HepG2 (cell line): Measurements from ENCODE around the gene TRPV6. TPM values are rescaled to one million over a fixed set of nuclear protein-coding genes. Genes with fewer than 3 reads are reported as not detected.

Experiments
- ATAC-seq: fragments of 200-7000 bp; cut with Tn5 transposase; 3 replicates; pipeline ENCODE4 v1.9.1; 2020; ENCODE audit warnings: mild to moderate bottlenecking, moderate library complexity
- BruUV-seq: library from RNA; stranded (reverse); fragments of 400-500 nt; replicated peaks from 2 replicates; lab custom pipeline; 2021; lab: Mats Ljungman, UMichigan
- CTCF ChIA-PET: fragments of 300-600 bp; formaldehyde crosslinking; extraction: SDS; loops from one replicate; lab custom pipeline; 2021; ENCODE audit warnings: low total read pairs, inconsistent platforms, low intra/inter-chr PET ratio; lab: Yijun Ruan, JAX
- POLR2A ChIA-PET: fragments of 350-600 bp; sonication (Branson Sonifier 250); formaldehyde crosslinking; loops from one replicate; lab custom pipeline; 2020; ENCODE audit warnings: antibody characterized with exemption, inconsistent platforms; lab: Yijun Ruan, JAX
- DNase-seq: peaks from one replicate; pipeline ENCODE4 v3.0.0-alpha.2; 2015; ENCODE audit warnings: low spot score
- FAIRE-seq: peaks from 3 replicates; lab custom pipeline; 2011; peaks lifted over from hg19 to GRCh38; lab: Jason Lieb, UNC
- H2AFZ ChIP-seq: one replicate; pipeline ENCODE4 v1.6.1; 2011; ENCODE audit warnings: low read length, inconsistent platforms
- H3K27ac ChIP-seq: fragments of 300-600 bp; 3 replicates; pipeline ENCODE4 v1.8.0; 2011; ENCODE audit warnings: mixed run types, mild to moderate bottlenecking, mixed read lengths, low read length, inconsistent platforms; ENCODE audit not compliant: insufficient read depth; ENCODE audit errors: extremely low read length
- H3K27me3 ChIP-seq, 2 experiments: fragments of 200-600 bp in 1 of 2; 2 replicates in 1 of 2; 3 replicates in 1 of 2; pipeline versions ENCODE4 v1.6.0 to v1.8.0; 2011; ENCODE audit warnings: low read length in 2 of 2, mild to moderate bottlenecking in 2 of 2, moderate library complexity in 2 of 2, inconsistent platforms in 1 of 2; ENCODE audit not compliant: insufficient read depth in 2 of 2, control insufficient read depth in 1 of 2
- H3K36me3 ChIP-seq, 2 experiments: fragments of 200-600 bp in 1 of 2; replicated peaks in 1 of 2; 2 replicates in 1 of 2; 3 replicates in 1 of 2; pipeline versions ENCODE4 v1.5.1 to v1.8.0; 2011; ENCODE audit warnings: low read length in 2 of 2, inconsistent platforms in 1 of 2; ENCODE audit not compliant: insufficient read depth in 2 of 2, control insufficient read depth in 1 of 2
- H3K4me1 ChIP-seq: 2 replicates; pipeline ENCODE4 v1.5.1; 2012; ENCODE audit warnings: low read length, inconsistent platforms; ENCODE audit not compliant: insufficient read depth
- H3K4me2 ChIP-seq: 2 replicates; pipeline ENCODE4 v1.6.0; 2011; ENCODE audit warnings: low read depth, low read length, inconsistent platforms
- H3K4me3 ChIP-seq, 3 experiments: fragments of 200-600 bp in 1 of 3; sonication (generic), shearing (Covaris generic) in 1 of 3; replicated peaks in 1 of 3; 2 replicates each; pipeline ENCODE4 v1.5.1; 2011 to 2016; ENCODE audit warnings: low read length in 3 of 3, inconsistent platforms in 2 of 3, low read depth in 2 of 3, mild to moderate bottlenecking in 2 of 3, control low read depth in 1 of 3, mixed read lengths in 1 of 3; ENCODE audit not compliant: insufficient read depth in 1 of 3
- H3K79me2 ChIP-seq: one replicate; pipeline ENCODE4 v1.6.1; 2011; ENCODE audit warnings: low read length, inconsistent platforms; ENCODE audit not compliant: insufficient read depth
- H3K9ac ChIP-seq: 2 replicates; pipeline ENCODE4 v1.6.0; 2011; ENCODE audit warnings: mild to moderate bottlenecking, low read depth, low read length, inconsistent platforms; ENCODE audit not compliant: insufficient read depth
- H3K9me3 ChIP-seq: 2 replicates; pipeline ENCODE4 v1.5.1; 2012; ENCODE audit warnings: mild to moderate bottlenecking, low read length
- H4K20me1 ChIP-seq: 2 replicates; pipeline ENCODE4 v1.6.0; 2011; ENCODE audit warnings: inconsistent platforms, mild to moderate bottlenecking, low read length, moderate library complexity; ENCODE audit not compliant: insufficient read depth
- HNRNPK ChIP-seq: fragments of 200-400 bp; formaldehyde crosslinking; IDR thresholded peaks from 2 replicates; pipeline ENCODE4 v1.6.1; 2018; ENCODE audit warnings: low read length, low read depth, moderate library complexity, mild to moderate bottlenecking; ENCODE audit not compliant: poor library complexity, severe bottlenecking
- KDM5B ChIP-seq: sonication (generic); formaldehyde crosslinking; IDR thresholded peaks from 2 replicates; pipeline ENCODE4 v1.4.0; 2020; ENCODE audit warnings: missing genetic modification reagents, mild to moderate bottlenecking, borderline replicate concordance
- KDM6A ChIP-seq: IDR thresholded peaks from 2 replicates; pipeline ENCODE4 v1.6.1; 2016; ENCODE audit warnings: low read depth
- MEIS1 ChIP-seq: sonication (generic); formaldehyde crosslinking; IDR thresholded peaks from 2 replicates; pipeline ENCODE4 v1.9.0; 2021; ENCODE audit warnings: mild to moderate bottlenecking, missing genetic modification reagents, moderate library complexity, borderline replicate concordance
- MIER3 ChIP-seq: IDR thresholded peaks from 2 replicates; pipeline ENCODE4 v1.6.1; 2016; ENCODE audit warnings: missing compliant biosample characterization, borderline replicate concordance
- STAG1 ChIP-seq: sonication (generic); formaldehyde crosslinking; IDR thresholded peaks from 2 replicates; pipeline ENCODE4 v1.4.0; 2020; ENCODE audit warnings: missing genetic modification reagents
- ZNF562 ChIP-seq: sonication (generic); formaldehyde crosslinking; IDR thresholded peaks from 2 replicates; pipeline ENCODE4 v1.8.0; 2022; ENCODE audit warnings: missing genetic modification reagents, borderline replicate concordance
- WGBS: methylation state at CpG from one replicate; pipeline ENCODE4 v1.1.6; 2017; ENCODE audit warnings: low lambda C conversion rate; 5-methylcytosine and 5-hydroxymethylcytosine counted together
- in situ Hi-C: cut with HindIII; loops from 2 replicates; pipeline ENCODE4 v1.10.0; 2017; ENCODE audit warnings: low pct_unique_long_range_greater_than_20kb; ENCODE audit not compliant: extremely low pct_ligation_motif_present
- intact Hi-C: fragments of 100-400 bp; cut with micrococcal nuclease; formaldehyde crosslinking; loops from one replicate; pipeline ENCODE4 v1.10.0; 2022; ENCODE audit not compliant: unreplicated experiment
- polyA plus RNA-seq, 8 experiments: library from polyadenylated mRNA; depleted of rRNA in 3 of 8; stranded (reverse) in 7 of 8; unstranded in 1 of 8; fragments of >200 nt; fragmentation: Illumina TruSeq in 4 of 8; extraction: Trizol in 4 of 8; gene quantifications; 2 replicates each; pipeline versions ENCODE4 v1.2.1 to v1.2.3, GENCODE V29; 2011 to 2016; ENCODE audit warnings: low read depth in 4 of 8, missing spikeins in 1 of 8, mixed read lengths in 1 of 8; ENCODE audit not compliant: insufficient read depth in 1 of 8
- total RNA-seq, 5 experiments: library from RNA; depleted of rRNA; stranded (reverse); fragments of >200 nt; fragmentation: Illumina TruSeq; extraction: Trizol; gene quantifications; 2 replicates each; pipeline ENCODE4 v1.2.3, GENCODE V29; 2016; ENCODE audit warnings: low read depth in 1 of 5
- TF ChIP-seq, protein P1 (sequence below): IDR thresholded peaks from 2 replicates; pipeline ENCODE4 v1.6.1; 2012; ENCODE audit warnings: low read depth, low read length, improper control_type of control experiment
- TF ChIP-seq, protein P2 (sequence below): sonication (generic); formaldehyde crosslinking; IDR thresholded peaks from 2 replicates; pipeline ENCODE4 v1.5.0; 2020; ENCODE audit warnings: mild to moderate bottlenecking, missing genetic modification reagents, moderate library complexity
- TF ChIP-seq, protein P3 (sequence below): sonication (generic); formaldehyde crosslinking; IDR thresholded peaks from 2 replicates; pipeline ENCODE4 v1.4.0; 2020; ENCODE audit warnings: missing genetic modification reagents

Gene TRPV6
- total and polyA plus RNA-seq, 2 of the 13 experiments (the other 11 are each of a cell fraction or from before 2014, with no cell fraction given), result not detected

DNA sequence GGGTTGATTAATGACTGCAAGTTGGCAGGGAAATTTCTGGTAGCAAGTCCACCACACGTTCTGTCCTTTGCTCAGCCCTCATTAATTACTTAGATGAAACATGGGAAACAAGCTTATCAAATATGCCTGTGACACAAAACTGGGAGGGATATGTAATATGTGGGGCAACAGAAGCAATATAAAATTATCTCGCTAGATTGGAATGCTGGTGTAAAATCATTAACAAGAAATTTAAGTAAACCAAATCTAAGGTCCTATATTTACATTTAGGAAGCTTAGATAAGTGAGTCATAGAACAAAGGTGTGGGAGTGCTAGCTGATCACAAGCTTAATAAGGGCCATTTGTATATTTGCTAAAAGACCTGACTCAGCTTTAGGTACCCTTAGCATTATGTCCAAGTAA, 24.5 kb upstream of the TRPV6 start:
- H3K36me3 ChIP-seq, result no peaks in the 10 kb centered on the region
- 0 out of 5 replicates have a peak, but pooled peaks cover 0 to 1% of the 10 kb centered on the region in 2 experiments for H3K27me3 ChIP-seq
- no peaks in the 10 kb centered on the region for H3K4me1 ChIP-seq
- CTCF ChIA-PET, result interaction anchor here (1.1 kb wide), 1 partner anchor 305 kb away, joined by 3 read pairs; no protein-coding TSS in a partner anchor
- 13% methylated on average over 2 of the region's 2 CpGs for WGBS
- FAIRE-seq, result no peak
- intact Hi-C loops (no loop called here), in situ Hi-C loops (no loop called here)
- no peak overlapping the region for H3K4me3 ChIP-seq
- H3K9me3 ChIP-seq, result no peaks in the 10 kb centered on the region; the same call in none of the 2 replicates
- no peak overlapping the region for H3K4me2 ChIP-seq
- ATAC-seq, result no peak
- no peak overlapping the region for H3K27ac ChIP-seq
- no TSS peak for BruUV-seq
- H3K9ac ChIP-seq, result no peak overlapping the region
- TF ChIP-seq HNRNPK, result no peak
- TF ChIP-seq KDM6A (CRISPR knock-in tag), result no peak
- TF ChIP-seq, protein P1, sequence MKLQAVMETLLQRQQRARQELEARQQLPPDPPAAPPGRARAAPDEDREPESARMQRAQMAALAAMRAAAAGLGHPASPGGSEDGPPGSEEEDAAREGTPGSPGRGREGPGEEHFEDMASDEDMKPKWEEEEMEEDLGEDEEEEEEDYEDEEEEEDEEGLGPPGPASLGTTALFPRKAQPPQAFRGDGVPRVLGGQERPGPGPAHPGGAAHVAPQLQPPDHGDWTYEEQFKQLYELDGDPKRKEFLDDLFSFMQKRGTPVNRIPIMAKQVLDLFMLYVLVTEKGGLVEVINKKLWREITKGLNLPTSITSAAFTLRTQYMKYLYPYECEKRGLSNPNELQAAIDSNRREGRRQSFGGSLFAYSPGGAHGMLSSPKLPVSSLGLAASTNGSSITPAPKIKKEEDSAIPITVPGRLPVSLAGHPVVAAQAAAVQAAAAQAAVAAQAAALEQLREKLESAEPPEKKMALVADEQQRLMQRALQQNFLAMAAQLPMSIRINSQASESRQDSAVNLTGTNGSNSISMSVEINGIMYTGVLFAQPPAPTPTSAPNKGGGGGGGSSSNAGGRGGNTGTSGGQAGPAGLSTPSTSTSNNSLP, result no peak
- no peaks in the 10 kb centered on the region for H4K20me1 ChIP-seq
- H3K79me2 ChIP-seq, result no peaks in the 10 kb centered on the region
- POLR2A ChIA-PET, result no interaction called here
- no peak overlapping the region for H2AFZ ChIP-seq
- DNase-seq, result no peak

DNA sequence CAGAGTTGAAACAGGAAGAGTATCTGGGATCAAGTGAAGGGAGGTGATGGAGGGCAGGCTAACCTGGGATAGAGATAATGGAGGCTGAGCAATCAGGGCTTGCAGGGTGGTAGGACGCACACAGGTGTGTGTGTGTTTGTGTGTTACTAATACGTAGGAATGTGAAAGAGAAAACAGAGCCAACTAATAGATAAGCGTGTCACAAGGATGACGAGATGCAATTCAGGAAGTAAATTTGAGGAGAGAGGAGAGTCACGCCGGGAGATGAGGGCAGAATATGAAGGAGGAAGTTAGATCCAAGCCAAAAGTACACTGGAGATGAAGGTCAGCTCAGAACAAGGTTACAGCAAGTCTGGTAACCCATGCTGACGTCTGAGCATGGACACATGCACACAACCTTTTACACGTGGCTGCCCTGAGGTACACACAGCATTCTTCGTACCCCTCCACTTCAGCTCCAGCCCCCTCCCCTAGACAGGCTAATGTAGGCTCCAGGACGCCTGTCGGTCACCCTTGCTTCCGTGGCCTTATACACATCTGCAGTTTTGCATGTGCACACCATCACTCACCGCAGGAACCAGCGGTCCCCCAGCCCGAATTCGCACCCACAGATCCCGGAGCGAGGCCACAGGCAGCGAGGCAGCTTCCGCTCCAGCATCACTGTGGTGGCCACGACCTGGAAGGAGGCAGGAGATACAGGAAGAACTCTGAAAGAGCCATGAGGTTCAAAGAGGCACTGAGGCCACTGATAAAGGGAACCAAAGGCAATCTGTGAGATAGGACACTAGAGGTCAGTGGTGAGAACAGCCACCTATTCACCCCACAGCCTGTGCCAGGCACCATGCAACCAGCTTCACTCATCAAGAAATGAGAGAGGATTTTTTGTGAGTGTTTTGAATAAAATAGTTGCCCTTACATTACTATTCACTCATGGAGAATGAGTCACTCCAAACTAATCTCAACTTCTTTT, 23.7 kb upstream of the TRPV6 start:
- Histone ChIP-seq H3K27ac (no peak overlapping the region), H3K4me3 (no peak overlapping the region), H3K4me1 (no peaks in the 10 kb centered on the region), H3K27me3 (0 out of 5 replicates have a peak, but pooled peaks cover 0 to 1% of the 10 kb centered on the region in 2 experiments), H3K9me3 (peaks cover 6% of the 10 kb centered on the region), H3K4me2 (no peak overlapping the region), H4K20me1 (no peaks in the 10 kb centered on the region), H3K36me3 (no peaks in the 10 kb centered on the region), H3K9ac (no peak overlapping the region), H2AFZ (no peak overlapping the region), H3K79me2 (no peaks in the 10 kb centered on the region)
- CTCF ChIA-PET, result interaction anchor here (1.1 kb wide), 1 partner anchor 306 kb away, joined by 3 read pairs; no protein-coding TSS in a partner anchor
- POLR2A ChIA-PET, result no interaction called here
- DNase-seq (no peak), FAIRE-seq (peak; percentile 69), ATAC-seq (peak; percentile 87)
- BruUV-seq, result no TSS peak
- intact Hi-C loops, result no loop called here
- 24% methylated on average over 11 of the region's 21 CpGs for WGBS
- in situ Hi-C loops, result no loop called here
- TF ChIP-seq, protein P2, sequence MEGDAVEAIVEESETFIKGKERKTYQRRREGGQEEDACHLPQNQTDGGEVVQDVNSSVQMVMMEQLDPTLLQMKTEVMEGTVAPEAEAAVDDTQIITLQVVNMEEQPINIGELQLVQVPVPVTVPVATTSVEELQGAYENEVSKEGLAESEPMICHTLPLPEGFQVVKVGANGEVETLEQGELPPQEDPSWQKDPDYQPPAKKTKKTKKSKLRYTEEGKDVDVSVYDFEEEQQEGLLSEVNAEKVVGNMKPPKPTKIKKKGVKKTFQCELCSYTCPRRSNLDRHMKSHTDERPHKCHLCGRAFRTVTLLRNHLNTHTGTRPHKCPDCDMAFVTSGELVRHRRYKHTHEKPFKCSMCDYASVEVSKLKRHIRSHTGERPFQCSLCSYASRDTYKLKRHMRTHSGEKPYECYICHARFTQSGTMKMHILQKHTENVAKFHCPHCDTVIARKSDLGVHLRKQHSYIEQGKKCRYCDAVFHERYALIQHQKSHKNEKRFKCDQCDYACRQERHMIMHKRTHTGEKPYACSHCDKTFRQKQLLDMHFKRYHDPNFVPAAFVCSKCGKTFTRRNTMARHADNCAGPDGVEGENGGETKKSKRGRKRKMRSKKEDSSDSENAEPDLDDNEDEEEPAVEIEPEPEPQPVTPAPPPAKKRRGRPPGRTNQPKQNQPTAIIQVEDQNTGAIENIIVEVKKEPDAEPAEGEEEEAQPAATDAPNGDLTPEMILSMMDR (CRISPR knock-in tag), result peak; percentile 37
- no peak for TF ChIP-seq MIER3
- TF ChIP-seq KDM5B, result no peak
- TF ChIP-seq ZNF562 (CRISPR knock-in tag), result no peak
- TF ChIP-seq, protein P3, sequence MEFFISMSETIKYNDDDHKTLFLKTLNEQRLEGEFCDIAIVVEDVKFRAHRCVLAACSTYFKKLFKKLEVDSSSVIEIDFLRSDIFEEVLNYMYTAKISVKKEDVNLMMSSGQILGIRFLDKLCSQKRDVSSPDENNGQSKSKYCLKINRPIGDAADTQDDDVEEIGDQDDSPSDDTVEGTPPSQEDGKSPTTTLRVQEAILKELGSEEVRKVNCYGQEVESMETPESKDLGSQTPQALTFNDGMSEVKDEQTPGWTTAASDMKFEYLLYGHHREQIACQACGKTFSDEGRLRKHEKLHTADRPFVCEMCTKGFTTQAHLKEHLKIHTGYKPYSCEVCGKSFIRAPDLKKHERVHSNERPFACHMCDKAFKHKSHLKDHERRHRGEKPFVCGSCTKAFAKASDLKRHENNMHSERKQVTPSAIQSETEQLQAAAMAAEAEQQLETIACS (CRISPR knock-in tag), result no peak
- TF ChIP-seq STAG1 (CRISPR knock-in tag), result peak; percentile 8; the same call in 1 of the 2 replicates
- no peak for TF ChIP-seq MEIS1
